ENCODE measurements around the gene CDADC1.

CDADC1 gene

GRCh38 chr13:49251326-49251725 is 3.6 kb downstream of the CDADC1 start:
- H3K27ac Mint-ChIP-seq = no peak overlapping the region
- H3K4me3 Mint-ChIP-seq = no peak overlapping the region
- DNase-seq (no peak), ATAC-seq (replicated peaks) (no peak)
- peaks cover 13 to 18% of the 10 kb centered on the region in 2 donors for H3K4me1 Mint-ChIP-seq
- no peaks in the 10 kb centered on the region for H3K27me3 Mint-ChIP-seq
- peaks cover 7 to 26% of the 10 kb centered on the region in 2 donors for H3K36me3 Mint-ChIP-seq
- H3K9me3 Mint-ChIP-seq = no peaks in the 10 kb centered on the region

- Mint-ChIP-seq H3K4me1 (peaks cover 11 to 12% of the 10 kb centered on the region in 2 donors), H3K27me3 (no peaks in the 10 kb centered on the region), H3K4me3 (no peak overlapping the region), H3K36me3 (peaks cover 11 to 26% of the 10 kb centered on the region in 2 donors), H3K9me3 (no peaks in the 10 kb centered on the region), H3K27ac (peak overlapping the region; percentile 22)
- ATAC-seq (replicated peaks) (no peak), DNase-seq (no peak)
Measured at GRCh38 chr13:49253310-49253709, 5.6 kb downstream of the CDADC1 start.

DNA sequence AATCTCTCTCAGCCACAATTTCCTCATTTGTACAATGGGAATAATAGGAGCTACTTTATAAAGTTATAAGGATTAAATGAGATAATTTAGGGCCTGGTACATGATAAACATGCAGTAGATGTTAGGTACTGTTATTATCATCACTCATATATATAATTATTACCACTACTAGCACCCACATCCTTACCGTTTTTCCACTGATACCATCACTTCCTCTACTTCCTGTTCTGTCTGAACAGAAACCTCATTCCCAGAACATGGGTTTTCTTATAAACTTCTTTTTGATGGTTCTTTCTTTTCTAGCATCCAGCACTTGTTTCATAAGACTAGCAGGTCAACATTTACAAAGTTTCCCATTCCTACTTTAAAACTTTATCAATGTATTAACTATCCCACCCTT is 6.3 kb downstream of the CDADC1 start:
- H3K27me3 Mint-ChIP-seq = no peaks in the 10 kb centered on the region
- peaks cover 6 to 7% of the 10 kb centered on the region in 2 donors for H3K4me1 Mint-ChIP-seq
- H3K9me3 Mint-ChIP-seq = no peaks in the 10 kb centered on the region
- DNase-seq = no peak
- ATAC-seq (replicated peaks) = no peak
- no peak overlapping the region for H3K4me3 Mint-ChIP-seq
- H3K27ac Mint-ChIP-seq = no peak overlapping the region
- peaks cover 11 to 26% of the 10 kb centered on the region in 2 donors for H3K36me3 Mint-ChIP-seq

DNA sequence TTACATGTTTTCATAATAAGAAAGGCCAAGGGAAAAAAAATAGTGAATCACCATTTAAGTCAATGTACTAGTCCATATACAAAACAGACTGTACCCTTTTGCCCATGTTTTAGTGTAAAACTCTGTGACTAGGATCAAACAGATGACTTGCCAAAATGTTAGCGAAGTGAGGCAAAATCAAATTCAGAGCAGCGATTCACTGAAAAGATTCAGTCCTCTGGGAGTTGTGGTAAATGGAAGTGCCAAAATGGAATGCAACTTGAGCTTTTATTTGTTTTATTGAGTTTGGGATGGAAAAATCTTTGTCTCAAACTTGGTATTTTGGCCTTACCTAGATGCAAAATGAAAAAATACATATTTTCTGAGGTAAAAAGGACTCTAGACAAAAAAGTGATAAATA is 9.1 kb downstream of the CDADC1 start:
- ATAC-seq (replicated peaks) = no peak
- Mint-ChIP-seq H3K9me3 (no peaks in the 10 kb centered on the region), H3K36me3 (peaks cover 31 to 40% of the 10 kb centered on the region in 2 donors), H3K27me3 (no peaks in the 10 kb centered on the region), H3K27ac (no peak overlapping the region), H3K4me3 (no peak overlapping the region), H3K4me1 (peaks cover 0 to 3% of the 10 kb centered on the region in 2 donors)
- DNase-seq = no peak

- H3K27ac Mint-ChIP-seq = no peak overlapping the region
- H3K4me3 Mint-ChIP-seq = peak overlapping the region; percentile 71 to 74
- H3K36me3 Mint-ChIP-seq = peaks cover 35 to 37% of the 10 kb centered on the region in 2 donors
- no peak for ATAC-seq (replicated peaks)
- DNase-seq = no peak
- no peaks in the 10 kb centered on the region for H3K27me3 Mint-ChIP-seq
- peaks cover 0 to 2% of the 10 kb centered on the region in 2 donors for H3K4me1 Mint-ChIP-seq
- no peaks in the 10 kb centered on the region for H3K9me3 Mint-ChIP-seq
Measured at GRCh38 chr13:49258089-49258796, 10.5 kb downstream of the CDADC1 start.

- H3K4me3 Mint-ChIP-seq = no peak overlapping the region
- peaks cover 30 to 32% of the 10 kb centered on the region in 2 donors for H3K36me3 Mint-ChIP-seq
- ATAC-seq (replicated peaks) (no peak), DNase-seq (no peak)
- no peak overlapping the region for H3K27ac Mint-ChIP-seq
- peaks cover 0 to 2% of the 10 kb centered on the region in 2 donors for H3K4me1 Mint-ChIP-seq
- no peaks in the 10 kb centered on the region for H3K9me3 Mint-ChIP-seq
- no peaks in the 10 kb centered on the region for H3K27me3 Mint-ChIP-seq
Measured at GRCh38 chr13:49259586-49259985, 11.9 kb downstream of the CDADC1 start.

DNA sequence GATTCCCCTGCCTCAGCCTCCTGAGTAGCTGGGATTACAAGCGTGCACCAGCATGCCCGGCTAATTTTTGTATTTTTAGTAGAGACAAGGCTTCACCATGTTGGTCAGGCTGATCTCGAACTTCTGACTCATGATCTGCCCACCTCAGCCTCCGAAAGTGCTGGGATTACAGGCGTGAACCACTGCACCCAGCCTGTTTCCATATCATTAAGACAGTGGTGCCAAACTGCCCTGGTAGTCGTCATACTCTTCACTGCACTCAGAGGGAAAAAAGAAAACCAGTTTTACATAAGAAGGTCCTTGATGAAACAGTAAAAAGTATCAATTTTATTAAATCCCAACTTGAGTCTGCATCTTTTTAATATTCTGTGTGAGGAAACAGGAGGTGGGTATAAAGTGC is 14.9 kb downstream of the CDADC1 start:
- no peaks in the 10 kb centered on the region for H3K9me3 Mint-ChIP-seq
- H3K4me3 Mint-ChIP-seq = no peak overlapping the region
- DNase-seq = no peak
- H3K36me3 Mint-ChIP-seq = peaks cover 24 to 28% of the 10 kb centered on the region in 2 donors
- no peaks in the 10 kb centered on the region for H3K4me1 Mint-ChIP-seq
- ATAC-seq (replicated peaks) = no peak
- H3K27me3 Mint-ChIP-seq = no peaks in the 10 kb centered on the region
- H3K27ac Mint-ChIP-seq = no peak overlapping the region

DNA sequence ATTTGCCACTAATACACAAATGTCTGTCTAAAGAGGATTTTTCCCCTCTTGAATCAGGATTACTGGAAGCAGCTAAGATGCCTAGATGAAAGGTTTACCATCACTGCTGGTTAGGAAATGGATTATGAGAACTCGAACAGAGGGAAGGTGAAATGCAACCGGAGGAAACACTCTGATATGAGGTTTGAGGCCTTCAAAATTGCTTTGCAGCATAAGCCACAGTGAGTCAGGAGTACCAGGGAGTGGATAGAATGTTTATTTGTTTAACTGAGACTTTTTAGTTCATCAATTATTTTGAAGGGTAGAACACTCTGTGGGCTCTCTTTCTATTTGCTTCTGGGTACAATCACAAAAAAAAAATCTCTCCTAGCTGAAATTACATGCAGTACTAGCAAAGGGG is 18.1 kb downstream of the CDADC1 start:
- Mint-ChIP-seq H3K4me1 (no peaks in the 10 kb centered on the region), H3K4me3 (no peak overlapping the region), H3K27ac (no peak overlapping the region), H3K9me3 (no peaks in the 10 kb centered on the region), H3K36me3 (peaks cover 20 to 29% of the 10 kb centered on the region in 2 donors), H3K27me3 (no peaks in the 10 kb centered on the region)
- DNase-seq (no peak), ATAC-seq (replicated peaks) (no peak)

- no peak overlapping the region for H3K4me3 Mint-ChIP-seq
- ATAC-seq (replicated peaks) (peak; percentile 44 to 66), DNase-seq (no peak)
- no peak overlapping the region for H3K27ac Mint-ChIP-seq
- H3K36me3 Mint-ChIP-seq = peaks cover 8 to 21% of the 10 kb centered on the region in 2 donors
- no peaks in the 10 kb centered on the region for H3K27me3 Mint-ChIP-seq
- peaks cover 0 to 3% of the 10 kb centered on the region in 2 donors for H3K4me1 Mint-ChIP-seq
- no peaks in the 10 kb centered on the region for H3K9me3 Mint-ChIP-seq
Measured at GRCh38 chr13:49271264-49271663, 23.5 kb downstream of the CDADC1 start.

- ATAC-seq (replicated peaks) = no peak
- no peaks in the 10 kb centered on the region for H3K9me3 Mint-ChIP-seq
- no peak overlapping the region for H3K27ac Mint-ChIP-seq
- H3K36me3 Mint-ChIP-seq = peaks cover 8 to 16% of the 10 kb centered on the region in 2 donors
- no peak for DNase-seq
- peaks cover 0 to 3% of the 10 kb centered on the region in 2 donors for H3K4me1 Mint-ChIP-seq
- no peaks in the 10 kb centered on the region for H3K27me3 Mint-ChIP-seq
- no peak overlapping the region for H3K4me3 Mint-ChIP-seq
Measured at GRCh38 chr13:49272296-49272695, 24.6 kb downstream of the CDADC1 start.

DNA sequence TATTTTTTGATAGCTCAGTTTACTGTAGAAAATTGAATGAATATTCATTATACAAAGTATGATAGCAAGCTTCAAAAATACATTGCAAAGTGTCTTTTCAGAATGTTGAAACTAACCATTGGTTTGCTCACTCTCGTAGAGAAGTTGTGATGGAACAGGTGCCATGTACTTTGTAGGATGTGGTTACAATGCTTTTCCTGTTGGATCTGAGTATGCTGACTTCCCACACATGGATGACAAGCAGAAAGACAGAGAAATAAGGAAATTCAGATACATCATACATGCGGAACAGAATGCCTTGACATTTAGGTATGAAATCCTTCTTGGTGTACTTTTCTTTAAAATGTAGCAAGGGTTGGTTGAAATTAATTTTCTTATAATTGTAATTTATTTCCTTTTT is 30.5 kb downstream of the CDADC1 start:
- Mint-ChIP-seq H3K9me3 (no peaks in the 10 kb centered on the region), H3K27me3 (no peaks in the 10 kb centered on the region), H3K36me3 (peaks cover 8 to 12% of the 10 kb centered on the region in 2 donors), H3K27ac (no peak overlapping the region), H3K4me1 (no peaks in the 10 kb centered on the region), H3K4me3 (no peak overlapping the region)
- ATAC-seq (replicated peaks) = no peak
- no peak for DNase-seq

DNA sequence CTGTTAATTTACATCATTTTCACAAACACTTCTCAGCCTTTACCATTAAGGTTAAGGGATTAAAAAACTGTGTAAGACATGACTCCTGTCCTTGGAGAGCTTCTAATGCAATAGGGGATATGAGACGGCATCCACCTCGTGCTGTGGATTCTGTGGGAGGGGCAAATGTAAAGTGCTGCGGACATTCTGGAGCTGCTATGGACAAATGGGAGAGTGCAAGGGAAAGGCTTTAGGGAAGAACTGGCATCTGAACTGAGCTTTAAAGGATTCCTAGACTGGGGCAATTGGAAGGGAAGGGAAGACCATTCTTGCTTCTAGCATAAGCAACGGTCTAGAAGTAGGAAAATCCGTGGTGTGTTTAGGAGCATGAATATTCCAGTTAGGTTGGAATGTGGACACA is 31.4 kb downstream of the CDADC1 start:
- H3K4me1 Mint-ChIP-seq = no peaks in the 10 kb centered on the region
- H3K27me3 Mint-ChIP-seq = no peaks in the 10 kb centered on the region
- H3K36me3 Mint-ChIP-seq = peaks cover 13 to 16% of the 10 kb centered on the region in 2 donors
- no peak overlapping the region for H3K27ac Mint-ChIP-seq
- H3K4me3 Mint-ChIP-seq = no peak overlapping the region
- ATAC-seq (replicated peaks) = no peak
- H3K9me3 Mint-ChIP-seq = no peaks in the 10 kb centered on the region
- DNase-seq = no peak

DNA sequence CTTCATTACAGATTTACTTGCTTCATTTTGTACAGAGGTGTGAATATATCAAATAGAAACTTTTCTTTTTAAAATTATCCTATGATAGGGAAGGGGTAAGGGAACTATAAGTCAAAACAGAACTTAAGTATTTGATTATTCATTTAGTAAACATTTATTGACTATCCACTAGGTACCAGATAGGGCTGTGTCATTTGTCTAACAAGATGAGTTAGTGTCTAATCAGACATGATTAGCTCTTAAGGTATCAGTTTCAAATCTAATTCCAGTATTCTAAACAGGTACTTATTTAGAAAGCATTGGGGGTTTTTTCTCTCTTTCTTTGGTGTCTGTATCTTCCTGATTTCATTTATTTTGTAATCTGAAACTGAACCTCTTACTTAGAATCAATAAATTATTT is 32.2 kb downstream of the CDADC1 start:
- Mint-ChIP-seq H3K4me1 (no peaks in the 10 kb centered on the region), H3K4me3 (no peak overlapping the region), H3K27ac (no peak overlapping the region), H3K27me3 (no peaks in the 10 kb centered on the region), H3K36me3 (peaks cover 14 to 19% of the 10 kb centered on the region in 2 donors), H3K9me3 (no peaks in the 10 kb centered on the region)
- DNase-seq = no peak
- no peak for ATAC-seq (replicated peaks)

- no peak for ATAC-seq (replicated peaks)
- Mint-ChIP-seq H3K4me1 (peaks cover 0 to 1% of the 10 kb centered on the region in 2 donors), H3K27ac (no peak overlapping the region), H3K36me3 (peaks cover 10 to 28% of the 10 kb centered on the region in 2 donors), H3K9me3 (no peaks in the 10 kb centered on the region), H3K27me3 (no peaks in the 10 kb centered on the region), H3K4me3 (no peak overlapping the region)
- no peak for DNase-seq
Measured at GRCh38 chr13:49287995-49288394, 40.3 kb downstream of the CDADC1 start.

- no peak overlapping the region for H3K4me3 Mint-ChIP-seq
- DNase-seq = no peak
- H3K27ac Mint-ChIP-seq = no peak overlapping the region
- no peak for ATAC-seq (replicated peaks)
- H3K36me3 Mint-ChIP-seq = peaks cover 9 to 29% of the 10 kb centered on the region in 2 donors
- peaks cover 0 to 1% of the 10 kb centered on the region in 2 donors for H3K4me1 Mint-ChIP-seq
- no peaks in the 10 kb centered on the region for H3K27me3 Mint-ChIP-seq
- no peaks in the 10 kb centered on the region for H3K9me3 Mint-ChIP-seq
Measured at GRCh38 chr13:49288458-49288857, 40.7 kb downstream of the CDADC1 start.
